Mesenchymal stem cell (in vitro differentiated cells and primary cell): ENCODE data around the gene TMEM185B.
A peak's percentile ranks its signal among the peaks of the same experiment; 100 is the strongest.

Source experiments
- DNase-seq: peaks from one replicate; pipeline ENCODE4 v3.0.0-alpha.2; 2013
- H2AFZ ChIP-seq: one replicate; pipeline ENCODE4 v1.6.1; 2013; ENCODE audit warnings: low read depth, mild to moderate bottlenecking, control low read depth, inconsistent platforms, low read length, moderate library complexity
- H2AK5ac ChIP-seq: 2 replicates; pipeline ENCODE4 v1.6.1; 2013; ENCODE audit warnings: low read length, moderate library complexity, mild to moderate bottlenecking, inconsistent platforms; ENCODE audit not compliant: severe bottlenecking
- H2BK120ac ChIP-seq: one replicate; pipeline ENCODE4 v1.6.1; 2013; ENCODE audit warnings: low read depth, mild to moderate bottlenecking, inconsistent platforms, low read length, moderate library complexity
- H2BK12ac ChIP-seq, 2 experiments: one replicate each; pipeline ENCODE4 v1.6.1; 2013; ENCODE audit warnings: inconsistent platforms in 2 of 2, low read length in 2 of 2, mild to moderate bottlenecking in 2 of 2, moderate library complexity in 2 of 2, control low read depth in 1 of 2
- H2BK15ac ChIP-seq: one replicate; pipeline ENCODE4 v1.6.1; 2013; ENCODE audit warnings: mild to moderate bottlenecking, low read depth, inconsistent platforms; ENCODE audit not compliant: poor library complexity, severe bottlenecking
- H2BK5ac ChIP-seq: 2 replicates; pipeline ENCODE4 v1.6.1; 2013; ENCODE audit warnings: low read depth, mild to moderate bottlenecking, low read length, control low read depth, inconsistent platforms; ENCODE audit not compliant: poor library complexity, severe bottlenecking
- H3K14ac ChIP-seq, 2 experiments: one replicate each; pipeline ENCODE4 v1.6.1; 2013; ENCODE audit warnings: inconsistent platforms in 2 of 2, low read length in 2 of 2, control low read depth in 1 of 2, mild to moderate bottlenecking in 1 of 2, moderate library complexity in 1 of 2
- H3K18ac ChIP-seq, 2 experiments: one replicate each; pipeline ENCODE4 v1.6.1; 2013; ENCODE audit warnings: inconsistent platforms in 2 of 2, low read length in 2 of 2, control low read depth in 1 of 2, low read depth in 1 of 2, mild to moderate bottlenecking in 1 of 2
- H3K23ac ChIP-seq, 2 experiments: one replicate each; pipeline ENCODE4 v1.6.1; 2013; ENCODE audit warnings: inconsistent platforms in 2 of 2, low read length in 2 of 2, mild to moderate bottlenecking in 2 of 2, moderate library complexity in 2 of 2, control low read depth in 1 of 2
- H3K27ac ChIP-seq: 2 replicates; pipeline ENCODE4 v1.5.1; 2013; ENCODE audit warnings: mild to moderate bottlenecking, moderate library complexity, low read length, control low read depth, inconsistent platforms; ENCODE audit not compliant: poor library complexity, severe bottlenecking
- H3K27me3 ChIP-seq, 2 experiments: 2 replicates each; pipeline versions ENCODE4 v1.6.1 to v1.7.0; 2013; ENCODE audit warnings: low read length in 2 of 2, mild to moderate bottlenecking in 2 of 2, moderate library complexity in 2 of 2, control low read depth in 1 of 2, inconsistent platforms in 1 of 2; ENCODE audit not compliant: control insufficient read depth in 1 of 2, insufficient read depth in 1 of 2
- H3K36me3 ChIP-seq, 2 experiments: 2 replicates each; pipeline versions ENCODE4 v1.6.1 to v1.7.0; 2013; ENCODE audit warnings: low read length in 2 of 2, control low read depth in 1 of 2, inconsistent platforms in 1 of 2, low read depth in 1 of 2, mild to moderate bottlenecking in 1 of 2; ENCODE audit not compliant: insufficient read depth in 2 of 2, control insufficient read depth in 1 of 2
- H3K4ac ChIP-seq, 2 experiments: one replicate each; pipeline ENCODE4 v1.6.1; 2013; ENCODE audit warnings: inconsistent platforms in 2 of 2, low read length in 2 of 2, mild to moderate bottlenecking in 2 of 2, moderate library complexity in 2 of 2, control low read depth in 1 of 2, low read depth in 1 of 2
- H3K4me1 ChIP-seq: 2 replicates; pipeline ENCODE4 v1.6.1; 2013; ENCODE audit warnings: low read depth, low read length, control low read depth; ENCODE audit not compliant: control insufficient read depth, insufficient read depth
- H3K4me2 ChIP-seq: 2 replicates; pipeline ENCODE4 v1.6.1; 2013; ENCODE audit warnings: low read length, mild to moderate bottlenecking, inconsistent platforms; ENCODE audit not compliant: poor library complexity, severe bottlenecking
- H3K4me3 ChIP-seq, 2 experiments: 2 replicates each; pipeline versions ENCODE4 v1.5.1 to v1.7.0; 2013; ENCODE audit warnings: low read length in 2 of 2, mild to moderate bottlenecking in 2 of 2, control low read depth in 1 of 2, low read depth in 1 of 2; ENCODE audit not compliant: insufficient read depth in 1 of 2
- H3K79me1 ChIP-seq: replicated peaks from 2 replicates; pipeline ENCODE4 v1.6.1; 2013; ENCODE audit warnings: mild to moderate bottlenecking, control low read depth, low read length, inconsistent platforms; ENCODE audit not compliant: poor library complexity, severe bottlenecking
- H3K9ac ChIP-seq: 2 replicates; pipeline ENCODE4 v1.7.0; 2013; ENCODE audit warnings: mild to moderate bottlenecking, low read length, moderate library complexity
- H3K9me3 ChIP-seq: 2 replicates; pipeline ENCODE4 v1.7.0; 2013; ENCODE audit warnings: mild to moderate bottlenecking, low read length; ENCODE audit not compliant: control insufficient read depth
- H4K8ac ChIP-seq: one replicate; pipeline ENCODE4 v1.6.1; 2013; ENCODE audit warnings: inconsistent platforms, mild to moderate bottlenecking, low read length, moderate library complexity
- H4K91ac ChIP-seq: one replicate; pipeline ENCODE4 v1.6.1; 2013; ENCODE audit warnings: mild to moderate bottlenecking, low read length, inconsistent platforms
- WGBS: methylation state at CpG from one replicate; pipeline ENCODE4 v1.1.7; 2013; ENCODE audit warnings: mixed read lengths; 5-methylcytosine and 5-hydroxymethylcytosine counted together

TMEM185B gene

DNA sequence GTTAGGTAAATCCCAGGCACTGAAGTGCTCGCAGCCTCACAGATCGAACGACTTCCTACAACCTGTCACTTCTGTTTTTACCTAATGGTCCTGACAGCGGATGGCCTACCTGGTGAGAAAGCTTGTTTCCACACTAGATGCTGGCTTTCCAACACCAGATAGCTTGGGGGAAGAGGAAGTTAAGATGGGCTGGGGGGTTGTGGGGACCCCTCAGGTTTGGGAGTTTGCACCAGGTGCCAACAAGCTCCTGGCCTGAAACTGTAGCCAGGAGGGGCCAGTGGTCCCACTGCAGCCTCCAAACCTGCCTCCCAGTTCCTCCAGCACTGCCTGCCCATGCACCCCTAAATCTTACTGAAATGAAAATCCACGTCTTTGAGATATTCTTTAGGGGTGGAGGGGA, 3.9 kb downstream of the TMEM185B start:
- no peak overlapping the region for H4K8ac ChIP-seq
- H3K4me1 ChIP-seq, result peaks cover 13% of the 10 kb centered on the region
- no peak overlapping the region for H3K4me2 ChIP-seq
- no peak overlapping the region for H2BK120ac ChIP-seq
- no peaks in the 10 kb centered on the region for H3K27me3 ChIP-seq
- H3K9me3 ChIP-seq, result no peaks in the 10 kb centered on the region
- H4K91ac ChIP-seq, result no peak overlapping the region
- no peak overlapping the region for H2AK5ac ChIP-seq
- peaks cover 22 to 39% of the 10 kb centered on the region in 2 experiments for H3K36me3 ChIP-seq
- no peak for DNase-seq
- H3K14ac ChIP-seq, result no peak overlapping the region
- no peak overlapping the region for H2BK5ac ChIP-seq
- no peak overlapping the region for H2BK15ac ChIP-seq
- H3K4ac ChIP-seq, result no peak overlapping the region
- H3K27ac ChIP-seq, result no peak overlapping the region
- WGBS, result 100% methylated on average over 3 of the region's 5 CpGs
- H3K23ac ChIP-seq, result no peak overlapping the region
- no peak overlapping the region for H2AFZ ChIP-seq
- peaks cover 33% of the 10 kb centered on the region for H3K79me1 ChIP-seq
- H3K9ac ChIP-seq, result no peak overlapping the region
- no peak overlapping the region for H2BK12ac ChIP-seq
- H3K18ac ChIP-seq, result no peak overlapping the region
- no peak overlapping the region for H3K4me3 ChIP-seq

DNA sequence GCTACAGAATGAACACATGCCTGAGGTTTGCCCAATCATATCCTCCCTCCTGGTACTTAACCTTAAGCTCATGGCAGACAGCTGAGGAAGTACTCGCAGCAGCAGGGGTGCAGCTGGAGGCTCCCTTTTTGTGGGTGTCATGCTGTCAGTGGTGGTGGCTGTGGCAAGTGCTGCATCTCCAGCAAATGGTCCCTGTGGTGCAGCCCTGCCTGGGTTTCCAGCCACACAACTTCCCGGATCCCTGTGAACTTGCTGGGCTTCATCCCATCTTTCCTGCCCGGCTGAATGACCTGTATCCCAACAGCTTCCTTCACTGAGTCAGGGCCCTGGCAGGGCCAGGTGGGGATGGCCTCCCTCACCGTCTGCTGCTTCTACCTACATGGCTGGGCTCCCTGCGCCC, 5.0 kb downstream of the TMEM185B start:
- Histone ChIP-seq H3K4me2 (no peak overlapping the region), H3K4me3 (no peak overlapping the region)

DNA sequence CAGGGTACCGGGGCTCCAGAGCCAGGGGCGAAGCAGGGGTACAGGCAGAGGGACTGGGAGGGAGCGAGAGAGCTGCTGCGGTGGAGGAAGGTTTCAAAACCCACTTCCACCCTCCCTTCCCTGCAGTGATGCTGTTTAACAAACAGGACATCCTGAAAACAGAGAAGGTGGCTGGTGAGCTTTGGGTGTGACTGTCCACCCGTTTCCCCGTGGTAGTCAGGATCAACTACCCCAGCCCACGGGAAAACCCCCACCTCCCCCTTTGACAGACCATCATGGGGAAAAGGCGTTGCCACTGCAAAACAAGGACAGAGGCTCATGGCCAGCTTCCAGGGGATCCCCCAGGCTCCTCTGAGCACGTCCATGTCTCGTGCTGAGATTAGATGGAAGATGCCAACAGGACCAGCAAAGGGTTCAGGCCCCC, 12.9 kb downstream of the TMEM185B start:
- no peak overlapping the region for H3K14ac ChIP-seq
- H3K36me3 ChIP-seq, result no peaks in the 10 kb centered on the region
- no peak overlapping the region for H2BK15ac ChIP-seq
- H3K23ac ChIP-seq, result no peak overlapping the region
- no peak overlapping the region for H3K4me3 ChIP-seq
- DNase-seq, result no peak
- no peak overlapping the region for H3K27ac ChIP-seq
- H3K4me1 ChIP-seq, result peaks cover 3% of the 10 kb centered on the region
- H3K9ac ChIP-seq, result no peak overlapping the region
- no peak overlapping the region for H2BK12ac ChIP-seq
- WGBS, result 74% methylated on average over 6 of the region's 10 CpGs
- H2AFZ ChIP-seq, result no peak overlapping the region
- peak overlapping the region; percentile 24 for H4K8ac ChIP-seq
- no peak overlapping the region for H3K4ac ChIP-seq
- H3K4me2 ChIP-seq, result no peak overlapping the region
- H3K9me3 ChIP-seq, result no peaks in the 10 kb centered on the region
- no peak overlapping the region for H2BK5ac ChIP-seq
- peaks cover 3% of the 10 kb centered on the region for H3K79me1 ChIP-seq
- no peak overlapping the region for H3K18ac ChIP-seq
- H2BK120ac ChIP-seq, result no peak overlapping the region
- H4K91ac ChIP-seq, result no peak overlapping the region
- no peak overlapping the region for H2AK5ac ChIP-seq
- no peaks in the 10 kb centered on the region for H3K27me3 ChIP-seq

More for the DNA sequence above, 5.0 kb downstream of the TMEM185B start:
- Histone ChIP-seq H3K14ac (no peak overlapping the region), H4K91ac (no peak overlapping the region), H3K23ac (no peak overlapping the region), H3K4ac (no peak overlapping the region), H3K9ac (no peak overlapping the region), H3K27me3 (no peaks in the 10 kb centered on the region), H2BK15ac (no peak overlapping the region), H2AK5ac (no peak overlapping the region), H3K4me1 (peaks cover 10% of the 10 kb centered on the region), H2BK5ac (no peak overlapping the region), H2BK12ac (no peak overlapping the region), H2BK120ac (no peak overlapping the region), H3K79me1 (peaks cover 33% of the 10 kb centered on the region), H3K18ac (no peak overlapping the region), H4K8ac (no peak overlapping the region), H3K27ac (no peak overlapping the region), H3K9me3 (no peaks in the 10 kb centered on the region), H2AFZ (no peak overlapping the region), H3K36me3 (peaks cover 22 to 39% of the 10 kb centered on the region in 2 experiments)
- no peak for DNase-seq
- 97% methylated on average over 5 of the region's 5 CpGs for WGBS

DNA sequence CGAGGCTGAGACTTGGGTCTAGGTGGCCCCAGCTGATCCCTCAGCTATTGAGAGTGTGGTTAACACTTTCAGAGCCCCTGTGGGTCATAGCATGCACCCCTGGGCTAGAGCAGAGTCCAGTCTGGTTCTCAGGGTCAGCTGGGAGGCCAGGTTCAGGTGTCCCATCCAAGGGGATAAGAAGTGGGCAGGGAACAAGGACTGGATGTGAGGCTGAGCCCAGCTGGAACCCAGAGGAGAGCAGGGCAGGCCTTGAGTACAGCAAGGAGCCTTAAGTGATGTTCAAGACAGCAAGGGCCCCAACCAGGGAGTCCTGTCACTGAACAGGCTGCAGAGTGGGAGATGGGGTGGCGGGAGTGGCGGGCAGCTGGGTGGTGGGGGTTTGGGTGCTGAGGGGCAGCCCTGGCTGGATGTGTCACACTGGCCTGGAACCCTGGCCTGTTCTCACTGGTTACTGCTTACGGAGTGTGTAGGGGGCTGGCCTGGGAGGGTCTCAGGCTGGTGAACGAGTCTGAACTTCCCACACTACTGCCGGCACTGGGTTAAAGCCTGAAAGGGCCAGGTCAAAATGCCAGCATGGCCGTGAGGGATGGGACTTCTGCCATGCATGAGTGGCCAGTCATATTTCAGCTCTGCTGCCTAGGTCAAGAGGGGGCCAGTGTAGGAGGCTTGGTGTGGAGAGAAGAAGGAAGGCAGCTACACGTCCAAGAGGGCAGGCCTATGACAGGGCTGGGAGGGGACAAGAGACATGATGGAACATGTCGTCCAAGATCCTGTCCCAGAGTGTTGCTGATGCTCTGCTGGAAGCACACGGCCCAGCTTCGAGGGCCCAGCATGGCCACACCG, 13.6 kb downstream of the TMEM185B start:
- 90% methylated on average over 10 of the region's 12 CpGs for WGBS
- no peak overlapping the region for H2BK12ac ChIP-seq

More for the DNA sequence above, 13.6 kb downstream of the TMEM185B start:
- Histone ChIP-seq H2BK5ac (no peak overlapping the region), H3K36me3 (no peaks in the 10 kb centered on the region), H3K18ac (no peak overlapping the region), H3K27ac (no peak overlapping the region), H3K14ac (no peak overlapping the region), H3K9ac (no peak overlapping the region), H4K8ac (no peak overlapping the region), H2AK5ac (no peak overlapping the region), H3K9me3 (no peaks in the 10 kb centered on the region), H3K79me1 (peaks cover 3% of the 10 kb centered on the region), H3K4ac (no peak overlapping the region), H3K4me3 (no peak overlapping the region), H2AFZ (no peak overlapping the region), H2BK15ac (no peak overlapping the region), H2BK120ac (no peak overlapping the region), H3K4me2 (no peak overlapping the region), H4K91ac (no peak overlapping the region), H3K23ac (no peak overlapping the region), H3K4me1 (peaks cover 3% of the 10 kb centered on the region), H3K27me3 (no peaks in the 10 kb centered on the region)
- DNase-seq, result no peak
